SK-N-SH (cell line): ENCODE data around the gene PRDM7. TPM values are rescaled to one million over a fixed set of nuclear protein-coding genes. Genes with fewer than 3 reads are reported as not detected.

Source experiments
- CTCF ChIA-PET: fragments of 300-600, 350-600 bp; formaldehyde crosslinking; extraction: SDS; loops from one replicate; lab custom pipeline; 2021; lab: Yijun Ruan, JAX
- POLR2A ChIA-PET: fragments of 350-600 bp; sonication (Branson Sonifier 250); formaldehyde crosslinking; extraction: SDS; loops from one replicate; lab custom pipeline; 2020; ENCODE audit warnings: antibody characterized with exemption, inconsistent platforms; lab: Yijun Ruan, JAX
- DNase-seq: peaks from one replicate; pipeline ENCODE4 v3.0.0; 2012
- H2AFZ ChIP-seq: fragments of 200-600 bp; sonication (generic); 2 replicates; pipeline ENCODE4 v1.8.1; 2016; ENCODE audit warnings: antibody characterized with exemption, mild to moderate bottlenecking, low read depth
- H3F3A ChIP-seq: fragments of 200-600 bp; sonication (generic); replicated peaks from 2 replicates; pipeline ENCODE3; 2016; ENCODE audit warnings: antibody characterized with exemption, mild to moderate bottlenecking; ENCODE audit not compliant: insufficient read depth
- H3K27ac ChIP-seq, 2 experiments: fragments of 200-500 bp in 1 of 2; fragments of 200-600 bp in 1 of 2; sonication (Bioruptor generic) in 1 of 2; sonication (generic), shearing (Covaris generic) in 1 of 2; 2 replicates each; pipeline versions ENCODE4 v1.5.1 to v1.6.1; 2014 to 2016; ENCODE audit warnings: low read depth in 2 of 2, inconsistent platforms in 1 of 2, low read length in 1 of 2, mild to moderate bottlenecking in 1 of 2, mixed read lengths in 1 of 2
- H3K27me3 ChIP-seq: fragments of 200-600 bp; sonication (generic), shearing (Covaris generic); 2 replicates; pipeline ENCODE4 v1.6.1; 2016; ENCODE audit warnings: mixed run types; ENCODE audit not compliant: insufficient read depth
- H3K36me3 ChIP-seq, 2 experiments: fragments of 200-500 bp in 1 of 2; fragments of 200-600 bp in 1 of 2; sonication (Bioruptor generic) in 1 of 2; sonication (generic) in 1 of 2; replicated peaks in 1 of 2; 2 replicates each; pipeline versions ENCODE3 to v1.5.1; 2014 to 2016; ENCODE audit warnings: low read length in 1 of 2, mild to moderate bottlenecking in 1 of 2; ENCODE audit not compliant: insufficient read depth in 2 of 2, control insufficient read depth in 1 of 2
- H3K4me1 ChIP-seq, 2 experiments: fragments of 200-500 bp in 1 of 2; fragments of 200-600 bp in 1 of 2; sonication (Bioruptor generic) in 1 of 2; sonication (generic), shearing (Covaris generic) in 1 of 2; 2 replicates each; pipeline versions ENCODE4 v1.5.1 to v1.6.1; 2014 to 2016; ENCODE audit warnings: low read depth in 1 of 2, low read length in 1 of 2, mixed run types in 1 of 2; ENCODE audit not compliant: insufficient read depth in 2 of 2, control insufficient read depth in 1 of 2
- H3K4me2 ChIP-seq: fragments of 200-600 bp; sonication (generic), shearing (Covaris generic); 2 replicates; pipeline ENCODE4 v1.6.1; 2017; ENCODE audit warnings: mixed run types
- H3K4me3 ChIP-seq, 2 experiments: fragments of 200-500 bp in 1 of 2; fragments of 200-600 bp in 1 of 2; sonication (Bioruptor generic) in 1 of 2; sonication (generic), shearing (Covaris generic) in 1 of 2; 2 replicates each; pipeline versions ENCODE4 v1.5.1 to v1.8.1; 2014 to 2016; ENCODE audit warnings: low read depth in 2 of 2, inconsistent platforms in 1 of 2, low read length in 1 of 2, mild to moderate bottlenecking in 1 of 2, mixed read lengths in 1 of 2, moderate library complexity in 1 of 2
- H3K79me2 ChIP-seq: fragments of 200-600 bp; sonication (generic); 2 replicates; pipeline ENCODE4 v1.8.1; 2017; ENCODE audit warnings: mild to moderate bottlenecking; ENCODE audit not compliant: insufficient read depth
- H3K9ac ChIP-seq: fragments of 200-600 bp; sonication (generic); 2 replicates; pipeline ENCODE4 v1.6.1; 2017; ENCODE audit warnings: mixed run types
- H3K9me2 ChIP-seq: fragments of 200-600 bp; sonication (generic); 2 replicates; pipeline ENCODE4 v1.6.1; 2017; ENCODE audit warnings: mixed run types
- H3K9me3 ChIP-seq: fragments of 200-600 bp; sonication (generic); 2 replicates; pipeline ENCODE4 v1.6.1; 2017; ENCODE audit warnings: mixed run types, mild to moderate bottlenecking, moderate library complexity
- H4K20me1 ChIP-seq: fragments of 200-600 bp; sonication (generic); 2 replicates; pipeline ENCODE4 v1.6.1; 2017; ENCODE audit warnings: mild to moderate bottlenecking, mixed run types; ENCODE audit not compliant: insufficient read depth
- CHD2 ChIP-seq: fragments of 150-350 bp; IDR thresholded peaks from 2 replicates; pipeline ENCODE4 v1.6.1; 2018; ENCODE audit warnings: low read length; ENCODE audit not compliant: partially characterized antibody
- EP300 ChIP-seq, 2 experiments: IDR thresholded peaks; 2 replicates each; pipeline versions ENCODE4 v1.4.0 to v1.6.1; 2012; ENCODE audit warnings: borderline replicate concordance in 1 of 2, low read depth in 1 of 2, low read length in 1 of 2
- EZH2phosphoT487 ChIP-seq: fragments of 200-600 bp; sonication (generic); IDR thresholded peaks from 2 replicates; pipeline ENCODE4 v1.6.1; 2017; ENCODE audit warnings: low read depth, mixed run types, mild to moderate bottlenecking, antibody characterized with exemption, moderate library complexity, borderline replicate concordance
- FOSL2 ChIP-seq: IDR thresholded peaks from 2 replicates; pipeline ENCODE4 v1.4.0; 2012; ENCODE audit warnings: low read depth, mild to moderate bottlenecking, moderate library complexity, borderline replicate concordance
- GABPA ChIP-seq: IDR thresholded peaks from 2 replicates; pipeline ENCODE4 v1.4.0; 2012; ENCODE audit warnings: low read depth, mild to moderate bottlenecking
- GATA2 ChIP-seq: sonication (generic); formaldehyde crosslinking; IDR thresholded peaks from 2 replicates; pipeline ENCODE4 v1.5.0; 2020; ENCODE audit warnings: mild to moderate bottlenecking, missing genetic modification reagents
- NFIC ChIP-seq: IDR thresholded peaks from 2 replicates; pipeline ENCODE4 v1.4.0; 2012; ENCODE audit warnings: borderline replicate concordance
- POLR2AphosphoS5 ChIP-seq: IDR thresholded peaks from 2 replicates; pipeline ENCODE4 v1.6.1; 2012; ENCODE audit warnings: low read depth, low read length
- RAD21 ChIP-seq: IDR thresholded peaks from 2 replicates; pipeline ENCODE4 v1.6.1; 2012; ENCODE audit warnings: mild to moderate bottlenecking, low read length
- RXRA ChIP-seq: IDR thresholded peaks from 2 replicates; pipeline ENCODE4 v1.4.0; 2012; ENCODE audit warnings: low read depth, mild to moderate bottlenecking, borderline replicate concordance
- SIN3A ChIP-seq: IDR thresholded peaks from 2 replicates; pipeline ENCODE4 v1.6.1; 2012; ENCODE audit warnings: low read depth, mild to moderate bottlenecking, low read length, moderate library complexity, borderline replicate concordance
- SMC3 ChIP-seq: IDR thresholded peaks from 2 replicates; pipeline ENCODE4 v1.6.1; 2012; ENCODE audit warnings: low read depth, low read length, improper control_type of control experiment
- TAF1 ChIP-seq: IDR thresholded peaks from 2 replicates; pipeline ENCODE4 v1.6.1; 2012; ENCODE audit warnings: low read depth, mild to moderate bottlenecking, low read length, moderate library complexity, borderline replicate concordance
- TCF12 ChIP-seq: IDR thresholded peaks from 2 replicates; pipeline ENCODE4 v1.4.0; 2012
- TEAD4 ChIP-seq: IDR thresholded peaks from 2 replicates; pipeline ENCODE4 v1.4.0; 2012; ENCODE audit warnings: mild to moderate bottlenecking, borderline replicate concordance; ENCODE audit not compliant: insufficient read depth
- YY1 ChIP-seq: IDR thresholded peaks from 2 replicates; pipeline ENCODE4 v1.4.0; 2012; ENCODE audit warnings: low read depth, mild to moderate bottlenecking
- WGBS: methylation state at CpG from one replicate; pipeline ENCODE4 v1.1.6; 2017; ENCODE audit warnings: low lambda C conversion rate; 5-methylcytosine and 5-hydroxymethylcytosine counted together
- polyA plus RNA-seq, 3 experiments: library from polyadenylated mRNA; depleted of rRNA; stranded (reverse); fragments of >200 nt; gene quantifications; 2 replicates each; pipeline ENCODE4 v1.2.3, GENCODE V29; 2012
- TF ChIP-seq, protein P1 (sequence below): IDR thresholded peaks from 2 replicates; pipeline ENCODE4; 2012
- TF ChIP-seq, protein P2 (sequence below): IDR thresholded peaks from 2 replicates; pipeline ENCODE4 v1.6.1; 2012; ENCODE audit warnings: mild to moderate bottlenecking, low read depth, low read length, moderate library complexity
- TF ChIP-seq, protein P3 (sequence below): IDR thresholded peaks from 2 replicates; pipeline ENCODE4 v1.4.0; 2012; ENCODE audit warnings: low read depth, borderline replicate concordance
- TF ChIP-seq, protein P4 (sequence below): IDR thresholded peaks from 2 replicates; pipeline ENCODE4 v1.4.0; 2012; ENCODE audit warnings: low read depth

The PRDM7 gene
- polyA plus RNA-seq, 1 of the 3 experiments (the other 2 are of a cell fraction), result not detected

DNA sequence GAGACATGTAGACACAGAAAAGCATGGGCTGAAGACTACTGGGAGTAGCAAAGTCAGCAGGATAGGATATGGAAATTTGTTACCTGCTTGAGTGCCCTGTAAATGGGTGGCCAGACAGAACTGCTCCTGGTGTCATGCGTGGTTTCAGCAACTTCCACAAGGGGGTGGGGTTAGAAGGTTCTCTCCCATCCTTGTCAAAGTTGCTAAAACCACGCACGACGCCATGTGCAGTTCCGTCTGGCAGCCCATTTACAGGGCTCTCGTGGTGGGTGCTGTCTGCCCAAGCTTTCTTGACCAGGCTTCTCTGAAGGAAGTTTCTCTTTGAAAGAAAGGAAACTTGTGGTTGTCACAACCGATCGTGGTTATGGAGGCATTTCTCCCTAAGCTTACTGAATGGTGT lies 51.0 kb downstream of the PRDM7 start:
- peaks cover 8% of the 10 kb centered on the region for H4K20me1 ChIP-seq
- H3K36me3 ChIP-seq, result peaks cover under 1 to 3% of the 10 kb centered on the region in 2 experiments
- no peak overlapping the region for H3K4me3 ChIP-seq
- peaks cover 30% of the 10 kb centered on the region for H3K79me2 ChIP-seq
- no peaks in the 10 kb centered on the region for H3K9me3 ChIP-seq
- H3K4me2 ChIP-seq, result no peak overlapping the region
- TF ChIP-seq TAF1 (no peak), GABPA (no peak), RAD21 (no peak), SIN3A (no peak), GATA2 (no peak), CHD2 (no peak), FOSL2 (no peak), RXRA (no peak), YY1 (no peak), TCF12 (no peak), EP300 (IDR thresholded peaks at IDR 0.05; ENCODE audit: borderline replicate concordance in 1 of 2, low read depth in 1 of 2, low read length in 1 of 2) (no peak), POLR2AphosphoS5 (no peak), NFIC (no peak), TEAD4 (no peak), EZH2phosphoT487 (no peak), SMC3 (no peak)
- TF ChIP-seq, protein P1, sequence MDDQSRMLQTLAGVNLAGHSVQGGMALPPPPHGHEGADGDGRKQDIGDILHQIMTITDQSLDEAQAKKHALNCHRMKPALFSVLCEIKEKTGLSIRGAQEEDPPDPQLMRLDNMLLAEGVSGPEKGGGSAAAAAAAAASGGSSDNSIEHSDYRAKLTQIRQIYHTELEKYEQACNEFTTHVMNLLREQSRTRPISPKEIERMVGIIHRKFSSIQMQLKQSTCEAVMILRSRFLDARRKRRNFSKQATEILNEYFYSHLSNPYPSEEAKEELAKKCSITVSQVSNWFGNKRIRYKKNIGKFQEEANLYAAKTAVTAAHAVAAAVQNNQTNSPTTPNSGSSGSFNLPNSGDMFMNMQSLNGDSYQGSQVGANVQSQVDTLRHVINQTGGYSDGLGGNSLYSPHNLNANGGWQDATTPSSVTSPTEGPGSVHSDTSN, result no peak
- TF ChIP-seq, protein P2, sequence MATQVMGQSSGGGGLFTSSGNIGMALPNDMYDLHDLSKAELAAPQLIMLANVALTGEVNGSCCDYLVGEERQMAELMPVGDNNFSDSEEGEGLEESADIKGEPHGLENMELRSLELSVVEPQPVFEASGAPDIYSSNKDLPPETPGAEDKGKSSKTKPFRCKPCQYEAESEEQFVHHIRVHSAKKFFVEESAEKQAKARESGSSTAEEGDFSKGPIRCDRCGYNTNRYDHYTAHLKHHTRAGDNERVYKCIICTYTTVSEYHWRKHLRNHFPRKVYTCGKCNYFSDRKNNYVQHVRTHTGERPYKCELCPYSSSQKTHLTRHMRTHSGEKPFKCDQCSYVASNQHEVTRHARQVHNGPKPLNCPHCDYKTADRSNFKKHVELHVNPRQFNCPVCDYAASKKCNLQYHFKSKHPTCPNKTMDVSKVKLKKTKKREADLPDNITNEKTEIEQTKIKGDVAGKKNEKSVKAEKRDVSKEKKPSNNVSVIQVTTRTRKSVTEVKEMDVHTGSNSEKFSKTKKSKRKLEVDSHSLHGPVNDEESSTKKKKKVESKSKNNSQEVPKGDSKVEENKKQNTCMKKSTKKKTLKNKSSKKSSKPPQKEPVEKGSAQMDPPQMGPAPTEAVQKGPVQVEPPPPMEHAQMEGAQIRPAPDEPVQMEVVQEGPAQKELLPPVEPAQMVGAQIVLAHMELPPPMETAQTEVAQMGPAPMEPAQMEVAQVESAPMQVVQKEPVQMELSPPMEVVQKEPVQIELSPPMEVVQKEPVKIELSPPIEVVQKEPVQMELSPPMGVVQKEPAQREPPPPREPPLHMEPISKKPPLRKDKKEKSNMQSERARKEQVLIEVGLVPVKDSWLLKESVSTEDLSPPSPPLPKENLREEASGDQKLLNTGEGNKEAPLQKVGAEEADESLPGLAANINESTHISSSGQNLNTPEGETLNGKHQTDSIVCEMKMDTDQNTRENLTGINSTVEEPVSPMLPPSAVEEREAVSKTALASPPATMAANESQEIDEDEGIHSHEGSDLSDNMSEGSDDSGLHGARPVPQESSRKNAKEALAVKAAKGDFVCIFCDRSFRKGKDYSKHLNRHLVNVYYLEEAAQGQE, result no peak
- TF ChIP-seq, protein P3, sequence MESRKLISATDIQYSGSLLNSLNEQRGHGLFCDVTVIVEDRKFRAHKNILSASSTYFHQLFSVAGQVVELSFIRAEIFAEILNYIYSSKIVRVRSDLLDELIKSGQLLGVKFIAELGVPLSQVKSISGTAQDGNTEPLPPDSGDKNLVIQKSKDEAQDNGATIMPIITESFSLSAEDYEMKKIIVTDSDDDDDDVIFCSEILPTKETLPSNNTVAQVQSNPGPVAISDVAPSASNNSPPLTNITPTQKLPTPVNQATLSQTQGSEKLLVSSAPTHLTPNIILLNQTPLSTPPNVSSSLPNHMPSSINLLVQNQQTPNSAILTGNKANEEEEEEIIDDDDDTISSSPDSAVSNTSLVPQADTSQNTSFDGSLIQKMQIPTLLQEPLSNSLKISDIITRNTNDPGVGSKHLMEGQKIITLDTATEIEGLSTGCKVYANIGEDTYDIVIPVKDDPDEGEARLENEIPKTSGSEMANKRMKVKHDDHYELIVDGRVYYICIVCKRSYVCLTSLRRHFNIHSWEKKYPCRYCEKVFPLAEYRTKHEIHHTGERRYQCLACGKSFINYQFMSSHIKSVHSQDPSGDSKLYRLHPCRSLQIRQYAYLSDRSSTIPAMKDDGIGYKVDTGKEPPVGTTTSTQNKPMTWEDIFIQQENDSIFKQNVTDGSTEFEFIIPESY, result no peak
- TF ChIP-seq, protein P4, sequence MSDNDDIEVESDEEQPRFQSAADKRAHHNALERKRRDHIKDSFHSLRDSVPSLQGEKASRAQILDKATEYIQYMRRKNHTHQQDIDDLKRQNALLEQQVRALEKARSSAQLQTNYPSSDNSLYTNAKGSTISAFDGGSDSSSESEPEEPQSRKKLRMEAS, result no peak
- TF ChIP-seq, all 33 proteins: peak for 0
- no peak overlapping the region for H3K9ac ChIP-seq
- CTCF ChIA-PET, result no interaction called here
- POLR2A ChIA-PET, result interaction anchor here (1.2 kb wide), 1 partner anchor 13 kb away, joined by 3 read pairs; no protein-coding TSS in a partner anchor
- no peak for DNase-seq
- H3K9me2 ChIP-seq, result no peaks in the 10 kb centered on the region
- 86% methylated on average over 6 of the region's 8 CpGs for WGBS
- no peak overlapping the region for H2AFZ ChIP-seq
- peaks cover 10 to 19% of the 10 kb centered on the region in 2 experiments for H3K4me1 ChIP-seq
- peaks cover 14% of the 10 kb centered on the region for H3F3A ChIP-seq
- no peak overlapping the region for H3K27ac ChIP-seq
- H3K27me3 ChIP-seq, result no peaks in the 10 kb centered on the region
